ENCODE results near the gene MGARP. TPM values are rescaled to one million over a fixed set of nuclear protein-coding genes. Genes with fewer than 3 reads are reported as not detected.

Gene MGARP
- total RNA-seq, 1 experiment from 2014 or later, result not detected

GRCh38 chr4:139299536-139299935 lies 19.5 kb upstream of the MGARP start:
- no peaks in the 10 kb centered on the region for H3K4me1 Mint-ChIP-seq (ENCODE audit: low read depth, unreplicated experiment)
- TF ChIP-seq CTCF (IDR thresholded peaks at IDR 0.05; ENCODE audit: unreplicated experiment), result no peak
- H3K4me3 Mint-ChIP-seq (ENCODE audit: low read depth, unreplicated experiment), result no peak overlapping the region
- CTCF ChIA-PET, result no interaction called here
- BruUV-seq (replicated peaks), result no TSS peak
- no peaks in the 10 kb centered on the region for H3K9me3 Mint-ChIP-seq (ENCODE audit: low read depth, unreplicated experiment)
- no peak overlapping the region for H3K27ac Mint-ChIP-seq (ENCODE audit: unreplicated experiment)
- intact Hi-C loops (cut with micrococcal nuclease; ENCODE audit: unreplicated experiment), result loop anchor here (5.0 kb wide), 1 partner anchor 202 kb away; no protein-coding TSS in a partner anchor
- no peaks in the 10 kb centered on the region for H3K27me3 Mint-ChIP-seq (ENCODE audit: unreplicated experiment)
- peaks cover 38% of the 10 kb centered on the region for H3K36me3 Mint-ChIP-seq (ENCODE audit: insufficient read depth, unreplicated experiment)
- no peak for DNase-seq

GRCh38 chr4:139297001-139297410 lies 17.0 kb upstream of the MGARP start:
- H3K4me1 Mint-ChIP-seq (ENCODE audit: low read depth, unreplicated experiment), result no peaks in the 10 kb centered on the region
- H3K9me3 Mint-ChIP-seq (ENCODE audit: low read depth, unreplicated experiment), result no peaks in the 10 kb centered on the region
- no TSS peak for BruUV-seq (replicated peaks)
- H3K27me3 Mint-ChIP-seq (ENCODE audit: unreplicated experiment), result no peaks in the 10 kb centered on the region
- no peak for DNase-seq
- intact Hi-C loops (cut with micrococcal nuclease; ENCODE audit: unreplicated experiment), result loop anchor here (5.0 kb wide), 1 partner anchor 200 kb away; no protein-coding TSS in a partner anchor
- no peak overlapping the region for H3K4me3 Mint-ChIP-seq (ENCODE audit: low read depth, unreplicated experiment)
- TF ChIP-seq CTCF (IDR thresholded peaks at IDR 0.05; ENCODE audit: unreplicated experiment), result no peak
- CTCF ChIA-PET, result interaction anchor here (0.7 to 1.7 kb wide), 2 partner anchors 266 to 576 kb away, joined by 3 to 7 read pairs; no protein-coding TSS in a partner anchor
- H3K27ac Mint-ChIP-seq (ENCODE audit: unreplicated experiment), result no peak overlapping the region
- H3K36me3 Mint-ChIP-seq (ENCODE audit: insufficient read depth, unreplicated experiment), result peaks cover 32% of the 10 kb centered on the region

- Mint-ChIP-seq H3K36me3 (ENCODE audit: insufficient read depth, unreplicated experiment) (peaks cover 21% of the 10 kb centered on the region), H3K9me3 (ENCODE audit: low read depth, unreplicated experiment) (no peaks in the 10 kb centered on the region), H3K4me1 (ENCODE audit: low read depth, unreplicated experiment) (no peaks in the 10 kb centered on the region), H3K27me3 (ENCODE audit: unreplicated experiment) (no peaks in the 10 kb centered on the region), H3K4me3 (ENCODE audit: low read depth, unreplicated experiment) (peak overlapping the region; percentile 97), H3K27ac (ENCODE audit: unreplicated experiment) (no peak overlapping the region)
- BruUV-seq (replicated peaks), result no TSS peak
- no peak for TF ChIP-seq CTCF (IDR thresholded peaks at IDR 0.05; ENCODE audit: unreplicated experiment)
- intact Hi-C loops (cut with micrococcal nuclease; ENCODE audit: unreplicated experiment), result loop anchor here (1.0 to 5.0 kb wide), 2 partner anchors 67 to 199 kb away; no protein-coding TSS in a partner anchor
- CTCF ChIA-PET, result interaction anchor here (1.1 to 1.7 kb wide), 3 partner anchors 13 to 265 kb away, joined by 4 to 13 read pairs (median 7); partner anchors contain the start of gene ELF2
- no peak for DNase-seq
Observed at GRCh38 chr4:139295942-139296299, 15.9 kb upstream of the MGARP start.

- DNase-seq, result peak; percentile 95
- TSS peak; percentile 61 for BruUV-seq (replicated peaks)
- Mint-ChIP-seq H3K36me3 (ENCODE audit: insufficient read depth, unreplicated experiment) (peaks cover 16% of the 10 kb centered on the region), H3K9me3 (ENCODE audit: low read depth, unreplicated experiment) (no peaks in the 10 kb centered on the region), H3K27ac (ENCODE audit: unreplicated experiment) (peak overlapping the region; percentile 87), H3K27me3 (ENCODE audit: unreplicated experiment) (no peaks in the 10 kb centered on the region), H3K4me1 (ENCODE audit: low read depth, unreplicated experiment) (no peaks in the 10 kb centered on the region), H3K4me3 (ENCODE audit: low read depth, unreplicated experiment) (peak overlapping the region; percentile 97)
- intact Hi-C loops (cut with micrococcal nuclease; ENCODE audit: unreplicated experiment), result loop anchor here (1.0 to 5.0 kb wide), 2 partner anchors 66 to 198 kb away; no protein-coding TSS in a partner anchor
- TF ChIP-seq CTCF (IDR thresholded peaks at IDR 0.05; ENCODE audit: unreplicated experiment), result peak; percentile 85
- CTCF ChIA-PET, result interaction anchor here (1.1 to 1.7 kb wide), 3 partner anchors 13 to 265 kb away, joined by 4 to 13 read pairs (median 7); partner anchors contain the start of gene ELF2
Observed at GRCh38 chr4:139295206-139295941, 15.3 kb upstream of the MGARP start.

Data from Calu3 (cell line).